ENCODE measurements around the gene XG. TPM values are rescaled to one million over a fixed set of nuclear protein-coding genes. Genes with fewer than 3 reads are reported as not detected.
"Not testable (repeated sequence)": the region's sequence is repeated elsewhere in the genome, so short reads cannot be mapped to it uniquely, and the experiment has no call there.

Gene XG
- total and polyA plus RNA-seq, 2 donors (not counting 3 experiments of a cell fraction or from before 2014, with no cell fraction given) = 0.10 TPM; not detected in 1

DNA sequence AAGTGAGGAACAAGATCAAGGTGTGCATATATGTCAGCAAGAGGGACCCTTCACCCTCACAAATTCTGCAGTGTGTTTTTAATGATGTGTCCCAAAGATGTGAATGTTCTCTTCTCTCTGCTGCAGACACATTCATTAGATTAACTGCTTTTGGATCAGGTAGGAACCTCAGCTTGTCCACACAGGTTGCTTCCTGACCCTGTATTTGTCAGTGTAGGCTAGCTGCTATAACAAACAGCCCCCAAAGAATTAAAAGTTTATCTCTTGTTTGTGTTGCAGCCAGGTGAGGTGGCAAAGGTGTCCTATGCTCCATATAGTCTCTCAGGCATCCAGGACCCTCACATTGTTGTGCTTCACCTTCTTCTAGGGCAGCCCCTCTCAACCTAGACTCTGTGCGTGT lies 17.8 kb downstream of the XG start:
- TF ChIP-seq FOS (IDR thresholded peaks at IDR 0.05; ENCODE audit: borderline replicate concordance, insufficient read depth, low read length) = no peak
- no peak for TF ChIP-seq POLR2A (IDR thresholded peaks at IDR 0.05; ENCODE audit: low read depth, low read length)
- TF ChIP-seq MYC (IDR thresholded peaks at IDR 0.05; ENCODE audit: low read depth, low read length) = no peak
- TF ChIP-seq, protein P1, sequence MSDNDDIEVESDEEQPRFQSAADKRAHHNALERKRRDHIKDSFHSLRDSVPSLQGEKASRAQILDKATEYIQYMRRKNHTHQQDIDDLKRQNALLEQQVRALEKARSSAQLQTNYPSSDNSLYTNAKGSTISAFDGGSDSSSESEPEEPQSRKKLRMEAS (IDR thresholded peaks at IDR 0.05; ENCODE audit: insufficient read depth, insufficient read length) = no peak
- TF ChIP-seq JUN (IDR thresholded peaks at IDR 0.05; ENCODE audit: borderline replicate concordance, insufficient read depth, insufficient read length, low read depth) = no peak
- TF ChIP-seq POLR2AphosphoS5 (IDR thresholded peaks at IDR 0.05; ENCODE audit: insufficient read depth, low read depth, low read length) = no peak
- TF ChIP-seq, protein P2, sequence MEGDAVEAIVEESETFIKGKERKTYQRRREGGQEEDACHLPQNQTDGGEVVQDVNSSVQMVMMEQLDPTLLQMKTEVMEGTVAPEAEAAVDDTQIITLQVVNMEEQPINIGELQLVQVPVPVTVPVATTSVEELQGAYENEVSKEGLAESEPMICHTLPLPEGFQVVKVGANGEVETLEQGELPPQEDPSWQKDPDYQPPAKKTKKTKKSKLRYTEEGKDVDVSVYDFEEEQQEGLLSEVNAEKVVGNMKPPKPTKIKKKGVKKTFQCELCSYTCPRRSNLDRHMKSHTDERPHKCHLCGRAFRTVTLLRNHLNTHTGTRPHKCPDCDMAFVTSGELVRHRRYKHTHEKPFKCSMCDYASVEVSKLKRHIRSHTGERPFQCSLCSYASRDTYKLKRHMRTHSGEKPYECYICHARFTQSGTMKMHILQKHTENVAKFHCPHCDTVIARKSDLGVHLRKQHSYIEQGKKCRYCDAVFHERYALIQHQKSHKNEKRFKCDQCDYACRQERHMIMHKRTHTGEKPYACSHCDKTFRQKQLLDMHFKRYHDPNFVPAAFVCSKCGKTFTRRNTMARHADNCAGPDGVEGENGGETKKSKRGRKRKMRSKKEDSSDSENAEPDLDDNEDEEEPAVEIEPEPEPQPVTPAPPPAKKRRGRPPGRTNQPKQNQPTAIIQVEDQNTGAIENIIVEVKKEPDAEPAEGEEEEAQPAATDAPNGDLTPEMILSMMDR (IDR thresholded peaks at IDR 0.05; ENCODE audit: extremely low read depth in 1 of 2, insufficient read depth in 1 of 2, low read depth in 1 of 2, low read length in 2 of 2) = no peak
- no peak for TF ChIP-seq EZH2 (IDR thresholded peaks at IDR 0.05; ENCODE audit: borderline replicate concordance, low read depth, low read length, severe bottlenecking)
- TF ChIP-seq GATA2 (IDR thresholded peaks at IDR 0.05; ENCODE audit: insufficient read depth, insufficient read length, low read depth, low read length) = no peak

DNA sequence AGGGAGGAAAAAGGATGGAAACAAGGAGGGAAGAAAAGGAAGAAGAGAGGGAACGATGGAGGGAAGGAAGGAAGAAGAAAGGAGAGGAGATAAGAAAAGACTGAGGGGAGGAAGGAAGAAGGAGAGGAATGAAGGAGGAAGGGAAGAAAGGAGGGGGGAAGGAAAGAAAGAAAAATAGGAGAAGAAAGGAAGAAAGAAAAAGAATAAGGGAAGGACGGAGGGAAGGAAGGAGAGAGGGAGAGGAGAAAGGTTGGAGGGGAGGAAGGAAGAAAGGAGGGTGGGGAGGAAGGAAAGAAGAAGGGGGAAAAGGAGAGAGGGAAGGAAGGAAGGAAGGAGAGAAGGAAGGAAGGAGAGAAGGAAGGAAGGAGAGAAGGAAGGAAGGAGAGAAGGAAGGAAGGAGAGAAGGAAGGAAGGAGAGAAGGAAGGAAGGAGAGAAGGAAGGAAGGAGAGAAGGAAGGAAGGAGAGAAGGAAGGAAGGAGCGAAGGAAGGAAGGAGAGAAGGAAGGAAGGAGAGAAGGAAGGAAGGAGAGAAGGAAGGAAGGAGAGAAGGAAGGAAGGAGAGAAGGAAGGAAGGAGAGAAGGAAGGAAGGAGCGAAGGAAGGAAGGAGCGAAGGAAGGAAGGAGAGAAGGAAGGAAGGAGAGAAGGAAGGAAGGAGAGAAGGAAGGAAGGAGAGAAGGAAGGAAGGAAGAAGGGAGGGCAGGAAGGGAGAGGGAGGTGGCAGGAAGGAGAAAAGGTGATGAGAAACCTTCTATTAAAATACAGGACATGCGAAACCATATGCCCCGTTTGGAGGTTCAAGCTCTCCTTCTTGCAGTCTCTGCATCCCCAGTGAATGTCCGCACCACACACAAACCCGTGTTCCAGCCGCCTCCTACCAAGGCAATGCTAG lies 21.6 kb downstream of the XG start:
- H3K27me3 ChIP-seq (ENCODE audit: control insufficient read depth in 2 of 2, insufficient read depth in 2 of 2, low read length in 2 of 2); H3K36me3 ChIP-seq (ENCODE audit: control insufficient read depth in 2 of 2, extremely low read depth in 1 of 2, insufficient read depth in 2 of 2, low read length in 2 of 2); H3K4me2 ChIP-seq (ENCODE audit: insufficient read depth, low read length); dilution Hi-C loops (cut with MboI; ENCODE audit: extremely low pct_ligation_motif_present, low sequenced_read_pairs); POLR2A ChIA-PET; H3K4me3 ChIP-seq (replicated peaks in 1 of 3; ENCODE audit: insufficient read depth in 1 of 3, low read depth in 1 of 3, low read length in 3 of 3); H4K20me1 ChIP-seq (replicated peaks; ENCODE audit: control insufficient read depth, extremely low read depth, insufficient read depth, low read length); H3K79me2 ChIP-seq (ENCODE audit: control insufficient read depth, insufficient read depth, low read length); intact Hi-C loops (cut with micrococcal nuclease); H3K9me3 ChIP-seq (replicated peaks; ENCODE audit: control insufficient read depth, insufficient read depth, low read length); H3K9ac ChIP-seq (replicated peaks; ENCODE audit: extremely low read depth, insufficient read depth, low read length); DNase-seq (ENCODE audit: low read depth, low spot score); BruUV-seq (replicated peaks); H3K27ac ChIP-seq (ENCODE audit: insufficient read depth, low read depth, low read length); H2AFZ ChIP-seq (ENCODE audit: low read depth, low read length); H3K9me1 ChIP-seq (replicated peaks; ENCODE audit: control insufficient read depth, extremely low read depth, insufficient read depth, low read length); FAIRE-seq; H3K4me1 ChIP-seq (ENCODE audit: control insufficient read depth, extremely low read depth, insufficient read depth, low read length); CTCF ChIA-PET: not testable (repeated sequence)

More for the DNA sequence above, 17.8 kb downstream of the XG start:
- FAIRE-seq (no peak), DNase-seq (ENCODE audit: low read depth, low spot score) (no peak)
- no peaks in the 10 kb centered on the region for H4K20me1 ChIP-seq (replicated peaks; ENCODE audit: control insufficient read depth, extremely low read depth, insufficient read depth, low read length)
- CTCF ChIA-PET = no interaction called here
- H2AFZ ChIP-seq (ENCODE audit: low read depth, low read length) = no peak overlapping the region
- H3K27me3 ChIP-seq (ENCODE audit: control insufficient read depth in 2 of 2, insufficient read depth in 2 of 2, low read length in 2 of 2) = no peaks in the 10 kb centered on the region
- no peaks in the 10 kb centered on the region for H3K4me1 ChIP-seq (ENCODE audit: control insufficient read depth, extremely low read depth, insufficient read depth, low read length)
- H3K4me3 ChIP-seq (replicated peaks in 1 of 3; ENCODE audit: insufficient read depth in 1 of 3, low read depth in 1 of 3, low read length in 3 of 3) = no peak overlapping the region
- no peaks in the 10 kb centered on the region for H3K9me1 ChIP-seq (replicated peaks; ENCODE audit: control insufficient read depth, extremely low read depth, insufficient read depth, low read length)
- no peak overlapping the region for H3K27ac ChIP-seq (ENCODE audit: insufficient read depth, low read depth, low read length)
- no peak overlapping the region for H3K9ac ChIP-seq (replicated peaks; ENCODE audit: extremely low read depth, insufficient read depth, low read length)
- H3K9me3 ChIP-seq (replicated peaks; ENCODE audit: control insufficient read depth, insufficient read depth, low read length) = no peaks in the 10 kb centered on the region
- BruUV-seq (replicated peaks) = no TSS peak
- intact Hi-C loops (cut with micrococcal nuclease) (no loop called here), dilution Hi-C loops (cut with MboI; ENCODE audit: extremely low pct_ligation_motif_present, low sequenced_read_pairs) (no loop called here)
- H3K79me2 ChIP-seq (ENCODE audit: control insufficient read depth, insufficient read depth, low read length) = no peaks in the 10 kb centered on the region
- H3K4me2 ChIP-seq (ENCODE audit: insufficient read depth, low read length) = no peak overlapping the region
- POLR2A ChIA-PET = no interaction called here
- H3K36me3 ChIP-seq (ENCODE audit: control insufficient read depth in 2 of 2, extremely low read depth in 1 of 2, insufficient read depth in 2 of 2, low read length in 2 of 2) = no peaks in the 10 kb centered on the region
